Measurements from ENCODE around the gene BCL3. TPM values are rescaled to one million over a fixed set of nuclear protein-coding genes. Genes with fewer than 3 reads are reported as not detected.

Gene BCL3
- total RNA-seq, 1 donor from 2014 or later: 20.1 TPM

DNA sequence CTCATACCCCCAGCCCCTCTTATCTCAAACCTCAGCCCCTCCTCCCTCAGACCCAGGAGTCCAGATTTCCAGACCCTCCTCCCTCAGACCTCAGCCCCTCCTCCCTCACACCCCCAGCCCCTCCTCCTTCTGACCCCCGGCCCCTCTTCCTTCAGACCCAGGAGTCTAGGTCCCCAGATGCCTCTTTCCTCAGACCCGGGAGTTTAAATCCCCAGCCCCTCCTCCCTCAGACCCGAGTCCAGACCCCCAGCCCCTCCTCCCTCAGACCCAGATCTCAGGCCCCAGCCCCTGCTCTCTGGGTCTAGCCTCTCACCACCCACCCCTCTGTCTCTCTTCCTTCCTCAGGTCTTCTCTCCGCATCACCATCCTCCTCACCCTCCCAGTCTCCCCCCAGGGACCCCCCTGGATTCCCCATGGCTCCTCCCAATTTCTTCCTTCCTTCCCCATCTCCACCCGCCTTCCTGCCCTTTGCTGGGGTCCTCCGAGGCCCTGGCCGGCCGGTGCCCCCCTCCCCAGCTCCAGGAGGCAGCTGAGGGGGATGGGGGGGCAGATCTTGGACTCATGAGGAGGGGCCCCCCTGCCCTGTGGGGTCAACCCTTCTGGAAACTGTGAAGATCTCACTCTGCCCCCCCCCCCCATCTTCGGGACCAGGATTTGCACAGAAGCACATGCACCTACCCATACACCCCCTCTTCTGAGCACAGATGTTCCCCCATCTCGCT, 10.7 kb downstream of the BCL3 start:
- Mint-ChIP-seq H3K9me3 (no peaks in the 10 kb centered on the region), H3K4me1 (peaks cover 22% of the 10 kb centered on the region), H3K36me3 (peaks cover 12% of the 10 kb centered on the region), H3K4me3 (no peak overlapping the region), H3K27me3 (ENCODE audit: low read depth) (peaks cover 32% of the 10 kb centered on the region), H3K27ac (no peak overlapping the region)
- TF ChIP-seq, protein P1, sequence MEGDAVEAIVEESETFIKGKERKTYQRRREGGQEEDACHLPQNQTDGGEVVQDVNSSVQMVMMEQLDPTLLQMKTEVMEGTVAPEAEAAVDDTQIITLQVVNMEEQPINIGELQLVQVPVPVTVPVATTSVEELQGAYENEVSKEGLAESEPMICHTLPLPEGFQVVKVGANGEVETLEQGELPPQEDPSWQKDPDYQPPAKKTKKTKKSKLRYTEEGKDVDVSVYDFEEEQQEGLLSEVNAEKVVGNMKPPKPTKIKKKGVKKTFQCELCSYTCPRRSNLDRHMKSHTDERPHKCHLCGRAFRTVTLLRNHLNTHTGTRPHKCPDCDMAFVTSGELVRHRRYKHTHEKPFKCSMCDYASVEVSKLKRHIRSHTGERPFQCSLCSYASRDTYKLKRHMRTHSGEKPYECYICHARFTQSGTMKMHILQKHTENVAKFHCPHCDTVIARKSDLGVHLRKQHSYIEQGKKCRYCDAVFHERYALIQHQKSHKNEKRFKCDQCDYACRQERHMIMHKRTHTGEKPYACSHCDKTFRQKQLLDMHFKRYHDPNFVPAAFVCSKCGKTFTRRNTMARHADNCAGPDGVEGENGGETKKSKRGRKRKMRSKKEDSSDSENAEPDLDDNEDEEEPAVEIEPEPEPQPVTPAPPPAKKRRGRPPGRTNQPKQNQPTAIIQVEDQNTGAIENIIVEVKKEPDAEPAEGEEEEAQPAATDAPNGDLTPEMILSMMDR (IDR thresholded peaks at IDR 0.05; ENCODE audit: unreplicated experiment): no peak
- no peak for DNase-seq (ENCODE audit: low spot score in 2 of 2, unreplicated experiment in 2 of 2)

DNA sequence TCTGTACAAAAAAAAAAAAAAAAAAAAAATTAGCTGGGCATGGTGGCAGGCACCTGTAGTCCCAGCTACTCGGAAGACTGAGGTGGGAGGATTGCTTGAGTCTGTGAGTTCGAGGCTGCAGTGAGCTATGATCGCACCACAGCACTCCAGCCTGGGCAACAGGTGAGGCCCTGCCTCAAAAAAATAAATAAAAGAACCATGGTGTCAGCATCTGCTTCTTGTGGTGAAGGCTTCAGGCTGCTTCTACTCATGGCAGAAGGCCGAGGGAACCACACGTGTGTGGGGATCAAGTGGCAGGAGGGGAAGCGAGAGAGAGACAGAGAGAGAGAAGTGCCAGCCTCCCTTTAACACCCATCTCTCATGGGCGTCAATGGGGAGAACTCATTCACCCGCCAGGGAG, 13.5 kb downstream of the BCL3 start:
- H3K27me3 Mint-ChIP-seq (ENCODE audit: low read depth): peaks cover 12% of the 10 kb centered on the region
- H3K4me1 Mint-ChIP-seq: peaks cover 13% of the 10 kb centered on the region
- TF ChIP-seq, protein P1 (IDR thresholded peaks at IDR 0.05; ENCODE audit: unreplicated experiment): no peak
- peaks cover 8% of the 10 kb centered on the region for H3K36me3 Mint-ChIP-seq
- H3K9me3 Mint-ChIP-seq: no peaks in the 10 kb centered on the region
- DNase-seq (ENCODE audit: low spot score in 2 of 2, unreplicated experiment in 2 of 2): no peak
- no peak overlapping the region for H3K27ac Mint-ChIP-seq
- no peak overlapping the region for H3K4me3 Mint-ChIP-seq

GRCh38 chr19:44765033-44765948, 16.8 kb downstream of the BCL3 start:
- no peak for DNase-seq (ENCODE audit: low spot score in 2 of 2, unreplicated experiment in 2 of 2)
- H3K27me3 Mint-ChIP-seq (ENCODE audit: low read depth): no peaks in the 10 kb centered on the region
- peaks cover 3% of the 10 kb centered on the region for H3K36me3 Mint-ChIP-seq
- no peak overlapping the region for H3K4me3 Mint-ChIP-seq
- H3K9me3 Mint-ChIP-seq: peaks cover 6% of the 10 kb centered on the region
- no peaks in the 10 kb centered on the region for H3K4me1 Mint-ChIP-seq
- TF ChIP-seq, protein P1 (IDR thresholded peaks at IDR 0.05; ENCODE audit: unreplicated experiment): no peak
- no peak overlapping the region for H3K27ac Mint-ChIP-seq

- Mint-ChIP-seq H3K36me3 (no peaks in the 10 kb centered on the region), H3K9me3 (peaks cover 6% of the 10 kb centered on the region), H3K27me3 (ENCODE audit: low read depth) (no peaks in the 10 kb centered on the region), H3K4me1 (peaks cover 3% of the 10 kb centered on the region), H3K4me3 (no peak overlapping the region), H3K27ac (no peak overlapping the region)
- no peak for DNase-seq (ENCODE audit: low spot score in 2 of 2, unreplicated experiment in 2 of 2)
- TF ChIP-seq, protein P1 (IDR thresholded peaks at IDR 0.05; ENCODE audit: unreplicated experiment): no peak
These were observed 17.4 kb downstream of the BCL3 start for GRCh38 chr19:44765949-44766335.

GRCh38 chr19:44767295-44768180, 19.0 kb downstream of the BCL3 start:
- Mint-ChIP-seq H3K4me1 (peaks cover 3% of the 10 kb centered on the region), H3K36me3 (no peaks in the 10 kb centered on the region), H3K4me3 (no peak overlapping the region), H3K27ac (no peak overlapping the region), H3K27me3 (ENCODE audit: low read depth) (no peaks in the 10 kb centered on the region), H3K9me3 (peaks cover 6% of the 10 kb centered on the region)
- DNase-seq (ENCODE audit: low spot score in 2 of 2, unreplicated experiment in 2 of 2): no peak
- TF ChIP-seq, protein P1 (IDR thresholded peaks at IDR 0.05; ENCODE audit: unreplicated experiment): no peak
